ENCODE measurements around the gene HMCES.
A peak's percentile ranks its signal among the peaks of the same experiment; 100 is the strongest.

The HMCES gene

DNA sequence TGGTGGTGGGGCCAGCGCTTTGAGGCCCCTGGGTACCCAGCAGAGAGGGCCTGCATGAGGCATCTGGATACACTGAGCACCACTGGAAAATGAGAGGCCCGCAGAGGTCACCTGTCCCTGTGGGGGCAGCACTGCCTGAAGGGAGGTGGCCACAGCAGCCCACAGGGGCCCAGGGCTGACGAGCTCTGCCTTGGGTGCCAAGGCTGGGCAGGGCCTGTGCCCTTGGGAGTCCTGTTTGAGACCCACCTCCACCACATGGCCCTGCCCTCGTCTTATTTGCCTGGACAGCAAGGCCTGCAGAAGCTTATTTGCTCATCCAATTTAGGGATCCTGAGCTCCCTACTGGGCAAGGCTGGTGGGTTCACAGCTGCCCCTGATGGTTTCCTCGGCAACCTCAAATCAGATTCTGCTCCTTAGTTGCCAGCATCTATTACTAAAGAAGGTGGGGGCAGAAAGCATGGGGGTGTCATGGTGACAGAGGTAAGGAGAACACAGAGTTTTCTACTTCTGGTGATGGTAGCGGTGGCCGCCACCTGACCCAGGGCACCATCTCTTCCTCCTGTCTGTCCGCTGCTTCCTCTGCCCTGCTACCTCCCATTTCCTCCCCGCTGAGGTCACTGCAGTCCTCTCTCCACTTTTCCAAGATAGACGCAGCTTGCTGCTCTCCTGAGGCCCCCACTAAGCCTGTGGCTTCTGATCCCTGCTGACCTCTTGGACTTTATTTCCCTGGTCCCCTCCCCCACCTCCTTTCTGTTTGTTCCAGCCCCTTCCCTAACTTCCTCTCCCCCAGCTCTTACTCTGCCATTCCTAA, 62.9 kb downstream of the HMCES start:
- Histone ChIP-seq H3K27ac (no peak overlapping the region), H3K4me3 (no peak overlapping the region)
- TF ChIP-seq, protein P1, sequence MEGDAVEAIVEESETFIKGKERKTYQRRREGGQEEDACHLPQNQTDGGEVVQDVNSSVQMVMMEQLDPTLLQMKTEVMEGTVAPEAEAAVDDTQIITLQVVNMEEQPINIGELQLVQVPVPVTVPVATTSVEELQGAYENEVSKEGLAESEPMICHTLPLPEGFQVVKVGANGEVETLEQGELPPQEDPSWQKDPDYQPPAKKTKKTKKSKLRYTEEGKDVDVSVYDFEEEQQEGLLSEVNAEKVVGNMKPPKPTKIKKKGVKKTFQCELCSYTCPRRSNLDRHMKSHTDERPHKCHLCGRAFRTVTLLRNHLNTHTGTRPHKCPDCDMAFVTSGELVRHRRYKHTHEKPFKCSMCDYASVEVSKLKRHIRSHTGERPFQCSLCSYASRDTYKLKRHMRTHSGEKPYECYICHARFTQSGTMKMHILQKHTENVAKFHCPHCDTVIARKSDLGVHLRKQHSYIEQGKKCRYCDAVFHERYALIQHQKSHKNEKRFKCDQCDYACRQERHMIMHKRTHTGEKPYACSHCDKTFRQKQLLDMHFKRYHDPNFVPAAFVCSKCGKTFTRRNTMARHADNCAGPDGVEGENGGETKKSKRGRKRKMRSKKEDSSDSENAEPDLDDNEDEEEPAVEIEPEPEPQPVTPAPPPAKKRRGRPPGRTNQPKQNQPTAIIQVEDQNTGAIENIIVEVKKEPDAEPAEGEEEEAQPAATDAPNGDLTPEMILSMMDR (IDR thresholded peaks at IDR 0.05) = no peak
- no peak for DNase-seq (ENCODE audit: low spot score)

DNA sequence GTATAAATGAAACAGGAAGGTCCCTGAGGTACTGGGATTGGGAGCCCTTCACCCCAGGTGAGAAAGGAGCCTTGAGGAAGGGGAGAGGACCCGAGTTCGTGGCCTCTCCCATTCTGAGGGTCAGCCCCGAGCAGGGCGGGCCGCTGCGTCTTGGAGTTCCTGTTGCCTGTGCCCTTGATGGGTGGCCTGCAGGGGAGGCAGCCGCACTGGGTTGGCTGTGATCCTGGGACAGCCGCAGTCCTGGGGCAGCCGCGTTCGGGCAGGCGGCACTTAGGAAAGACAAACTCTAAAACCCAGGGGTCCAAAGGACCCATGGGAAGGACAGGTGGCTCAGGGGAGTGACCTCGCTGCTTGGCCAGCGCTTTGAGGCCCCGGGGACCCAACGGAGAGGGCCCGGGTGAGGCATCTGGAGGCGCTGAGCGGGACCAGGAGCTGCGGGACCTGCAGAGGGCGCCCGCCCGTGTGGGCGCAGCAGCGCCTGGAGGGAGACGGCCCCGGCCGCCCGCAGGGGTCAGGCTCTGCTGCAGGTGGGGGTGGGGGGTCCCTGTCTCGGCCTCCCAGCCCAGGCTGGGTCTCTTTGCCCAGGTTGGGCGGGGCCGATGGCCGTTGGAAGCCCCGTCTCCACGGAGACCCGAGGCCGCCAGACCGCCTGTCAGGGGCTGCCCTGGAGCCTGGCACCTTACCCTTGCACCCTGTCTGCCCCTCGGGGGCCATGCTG, 65.1 kb downstream of the HMCES start:
- Histone ChIP-seq H3K4me3 (peak overlapping the region; percentile 67), H3K27ac (no peak overlapping the region)
- TF ChIP-seq, protein P1 (IDR thresholded peaks at IDR 0.05) = peak; percentile 52
- no peak for DNase-seq (ENCODE audit: low spot score)

DNA sequence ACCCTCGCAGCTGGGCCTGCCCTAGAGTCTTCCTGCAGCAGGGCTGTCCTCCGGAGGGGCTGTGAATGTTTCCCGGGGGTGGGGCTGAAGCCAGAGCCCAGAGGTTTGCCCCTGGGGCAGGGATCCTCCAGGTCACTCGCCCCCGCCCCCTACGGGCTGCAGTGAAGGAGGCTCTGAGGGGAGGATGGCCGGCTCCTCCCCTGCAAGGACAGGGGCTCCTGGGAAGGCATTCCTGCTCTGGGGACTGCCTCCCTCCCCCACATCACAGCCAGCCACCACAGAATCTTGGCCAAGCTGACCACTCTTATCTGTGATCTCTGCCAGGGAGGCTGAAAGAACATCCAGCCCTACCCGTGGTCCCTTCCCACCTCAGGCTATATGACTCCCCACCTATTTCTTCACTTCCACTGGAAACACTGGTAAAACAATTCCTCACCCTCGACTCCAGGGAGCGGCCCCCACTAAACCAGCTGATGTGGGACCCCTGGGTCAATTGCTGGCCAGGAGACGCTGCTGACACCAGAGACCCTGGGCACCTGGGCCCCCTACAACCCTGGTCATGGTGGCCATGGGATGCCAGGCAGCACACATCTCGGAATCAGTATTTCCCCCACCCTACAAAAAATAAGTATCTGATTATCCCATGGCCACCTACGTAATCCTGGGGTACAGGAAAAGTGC, 66.0 kb downstream of the HMCES start:
- TF ChIP-seq, protein P1 (IDR thresholded peaks at IDR 0.05) = no peak
- Histone ChIP-seq H3K27ac (no peak overlapping the region), H3K4me3 (peak overlapping the region; percentile 67)
- DNase-seq (ENCODE audit: low spot score) = no peak

DNA sequence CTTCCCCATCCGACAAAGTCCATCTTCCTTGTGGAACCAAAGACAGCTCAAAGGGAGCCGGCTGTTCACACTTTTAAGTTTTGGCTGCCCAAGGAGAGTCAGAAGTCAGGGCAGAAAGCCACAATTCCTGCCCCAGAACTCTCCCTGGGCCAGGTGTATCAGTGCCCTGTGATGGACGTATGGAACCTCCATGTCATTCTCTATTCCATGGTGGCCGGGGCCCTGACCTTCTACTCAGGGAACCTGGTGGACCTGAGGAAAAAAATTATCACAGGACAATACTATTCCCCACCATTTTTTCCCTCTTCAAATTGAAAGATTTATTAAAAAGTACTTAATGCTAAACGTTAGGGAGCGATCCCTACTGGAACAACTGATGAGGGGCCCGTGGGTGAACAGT, 66.6 kb downstream of the HMCES start:
- H3K4me3 ChIP-seq = no peak overlapping the region
- no peak for DNase-seq (ENCODE audit: low spot score)
- TF ChIP-seq, protein P1 (IDR thresholded peaks at IDR 0.05) = no peak
- no peak overlapping the region for H3K27ac ChIP-seq

DNA sequence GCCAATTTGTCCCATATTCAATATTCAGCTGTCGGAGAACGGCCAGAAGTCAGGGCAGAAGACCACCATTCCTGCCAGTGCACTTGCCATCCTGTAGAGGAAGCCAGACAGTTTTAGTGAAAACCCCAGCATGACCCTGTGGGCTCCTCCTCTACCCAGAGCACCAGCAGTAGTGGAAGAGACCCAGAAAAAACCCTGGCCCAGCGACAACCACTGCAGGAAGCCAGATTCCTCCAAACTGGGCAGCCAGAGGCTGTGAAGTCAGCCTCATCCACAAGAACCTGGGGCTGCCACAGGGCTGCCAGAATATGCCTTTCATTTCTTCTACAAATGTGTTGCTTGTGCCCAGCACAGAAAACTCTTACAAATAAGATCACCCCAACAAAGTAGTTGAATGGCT, 67.3 kb downstream of the HMCES start:
- TF ChIP-seq, protein P1 (IDR thresholded peaks at IDR 0.05) = no peak
- H3K4me3 ChIP-seq = no peak overlapping the region
- no peak overlapping the region for H3K27ac ChIP-seq
- DNase-seq (ENCODE audit: low spot score) = no peak

DNA sequence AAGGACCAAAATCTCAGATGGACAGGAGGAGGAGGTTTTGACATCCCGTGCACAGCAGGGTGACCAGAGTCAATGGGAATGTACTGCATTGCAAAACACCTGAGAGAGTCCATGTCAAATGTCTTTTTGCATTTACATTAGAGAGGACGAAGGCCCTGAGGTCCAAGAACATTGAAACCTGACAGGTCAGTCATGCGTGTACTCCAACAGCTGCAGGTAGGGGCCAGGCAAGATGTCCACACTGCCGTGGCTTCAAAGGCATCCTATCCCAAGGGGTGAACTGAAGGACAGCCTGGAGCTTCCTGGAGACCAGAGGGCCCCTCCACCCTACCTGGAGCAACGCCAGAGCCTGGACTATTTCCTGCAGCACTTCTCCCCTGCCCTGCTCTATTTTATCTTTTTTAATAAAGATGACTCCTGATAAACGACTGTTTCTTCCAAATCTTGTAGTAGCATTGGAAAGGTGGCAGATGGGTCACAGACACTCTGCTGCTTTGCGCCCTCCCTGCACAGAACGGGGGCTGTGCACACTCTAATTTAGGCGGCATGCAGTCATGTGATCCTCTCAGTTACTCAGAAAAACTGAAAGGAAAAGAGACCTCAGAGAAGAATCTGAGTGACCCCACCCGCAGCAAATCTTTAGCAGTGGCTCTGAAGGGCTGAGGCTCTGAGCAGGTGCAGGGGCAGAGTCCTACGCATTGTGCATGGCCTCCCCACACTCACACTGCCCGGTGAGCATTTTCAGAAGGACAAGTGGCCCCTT, 68.2 kb downstream of the HMCES start:
- H3K4me3 ChIP-seq = no peak overlapping the region
- H3K27ac ChIP-seq = no peak overlapping the region
- DNase-seq (ENCODE audit: low spot score) = no peak
- TF ChIP-seq, protein P1 (IDR thresholded peaks at IDR 0.05) = no peak

Data from coronary artery (tissue), 2 donors.